Ovary (tissue), 9 donors: ENCODE data around the gene MRNIP. TPM values are rescaled to one million over a fixed set of nuclear protein-coding genes. Genes with fewer than 3 reads are reported as not detected.

Source experiments
- DNase-seq, 5 donors: peaks; one replicate each; pipeline ENCODE4 v3.0.0-alpha.2; 2019 to 2020
- H3K27ac ChIP-seq, 2 donors: fragments of 200-600 bp; one replicate each; pipeline versions ENCODE4 v1.5.1 to v1.8.0; 2019 to 2022
- H3K27me3 ChIP-seq: fragments of 200-600 bp; one replicate; pipeline ENCODE4 v1.8.0; 2022
- H3K36me3 ChIP-seq: fragments of 200-600 bp; sonication (generic); one replicate; pipeline ENCODE4 v1.5.1; 2019
- H3K4me1 ChIP-seq: one replicate; pipeline ENCODE4 v1.8.1; 2013; ENCODE audit warnings: mild to moderate bottlenecking, moderate library complexity; ENCODE audit not compliant: insufficient read depth
- H3K4me3 ChIP-seq: fragments of 200-600 bp; sonication (generic); one replicate; pipeline ENCODE4 v1.5.1; 2017
- H3K9me3 ChIP-seq, 2 donors: fragments of 200-600 bp in 1 of 2; sonication (generic) in 1 of 2; one replicate each; pipeline versions ENCODE4 v1.5.1 to v1.8.1; 2013 to 2019; ENCODE audit warnings: mild to moderate bottlenecking in 1 of 2, moderate library complexity in 1 of 2
- EP300 ChIP-seq: sonication (generic); formaldehyde crosslinking; IDR thresholded peaks from one replicate; pipeline ENCODE4 v1.6.1; 2017; ENCODE audit warnings: antibody characterized with exemption
- POLR2A ChIP-seq: fragments of 450-650 bp; IDR thresholded peaks from one replicate; pipeline ENCODE4 v1.6.1; 2017; ENCODE audit warnings: antibody characterized with exemption, mild to moderate bottlenecking, moderate library complexity
- WGBS, 3 donors: extraction: QIAGEN DNeasy Blood & Tissue Kit in 1 of 3; methylation state at CpG; one replicate each; pipeline versions ENCODE4 v1.1.5 to v1.1.7; 2013 to 2017; 5-methylcytosine and 5-hydroxymethylcytosine counted together
- intact Hi-C, 4 donors: fragments of 100-400 bp; cut with DNase I; formaldehyde crosslinking; loops; one replicate each; pipeline versions ENCODE4 v1.11.0 to v1.15.1; 2022 to 2023
- polyA plus RNA-seq, 2 donors: library from polyadenylated mRNA; stranded (reverse); fragments of 200-250 nt in 1 of 2; fragments of 350-450 nt in 1 of 2; fragmentation: Illumina TruSeq in 1 of 2; extraction: RNeasy Lipid Tissue Mini Kit (QIAGEN cat#74804) in 1 of 2; gene quantifications; one replicate each; pipeline ENCODE4 v1.2.3, GENCODE V29; 2013 to 2014
- total RNA-seq, 7 donors: library from RNA; depleted of rRNA in 2 of 7; stranded (reverse); fragments of >200 nt in 2 of 7; fragmentation: NEBNext Ultra II Directional in 3 of 7; extraction: Animal tissue kit (Norgen Biotek cat#: 25700) in 3 of 7; gene quantifications; one replicate each; pipeline versions ENCODE4 v1.1.0 to v1.2.4, GENCODE V29; 2016 to 2023
- TF ChIP-seq, protein P1 (sequence below), 3 donors: fragments of 450-650 bp in 2 of 3; fragments of 200-600 bp in 1 of 3; IDR thresholded peaks; one replicate each; pipeline versions ENCODE4 v1.5.1 to v1.8.0; 2016 to 2022; ENCODE audit warnings: antibody characterized with exemption in 3 of 3, mild to moderate bottlenecking in 1 of 3
- donor health status: DM: no; HTN: no; CAD: no; lungs with moderate emphysema.
- donor health status: DM: no; HTN: no; CAD: no.
- donor health status: Bipolar disorder and iron deficiency.
- donor health status: DM: yes; HTN: yes; CAD: no.
- donor health status: DM: no; HTN: no; CAD: no.
- donor health status: DM: yes; HTN: yes; CAD: no.

MRNIP gene
- total and polyA plus RNA-seq, 9 donors: 26.9 to 61.1 (median 50.3) TPM

DNA sequence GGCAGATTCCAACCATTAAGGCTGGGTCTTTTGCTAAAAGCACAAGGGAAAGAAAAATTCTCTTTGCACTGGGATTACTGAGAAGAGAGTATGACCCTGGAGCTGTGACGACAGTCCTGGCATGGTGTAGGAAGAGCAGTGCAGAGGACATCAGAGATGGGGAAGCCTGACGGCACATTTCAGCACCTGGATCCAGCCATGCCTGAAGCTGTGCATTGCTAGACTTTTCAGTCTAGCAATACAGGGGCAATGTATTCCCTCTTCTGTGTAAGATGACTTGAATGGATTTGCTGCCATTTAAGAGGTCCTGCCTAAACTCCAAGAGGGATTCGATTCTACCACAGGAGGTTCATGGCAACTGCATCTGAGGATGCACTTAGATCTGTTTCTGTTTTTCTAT, 12.3 kb upstream of the MRNIP start:
- no peaks in the 10 kb centered on the region for H3K9me3 ChIP-seq
- TF ChIP-seq POLR2A (no peak), EP300 (no peak)
- TF ChIP-seq, protein P1, sequence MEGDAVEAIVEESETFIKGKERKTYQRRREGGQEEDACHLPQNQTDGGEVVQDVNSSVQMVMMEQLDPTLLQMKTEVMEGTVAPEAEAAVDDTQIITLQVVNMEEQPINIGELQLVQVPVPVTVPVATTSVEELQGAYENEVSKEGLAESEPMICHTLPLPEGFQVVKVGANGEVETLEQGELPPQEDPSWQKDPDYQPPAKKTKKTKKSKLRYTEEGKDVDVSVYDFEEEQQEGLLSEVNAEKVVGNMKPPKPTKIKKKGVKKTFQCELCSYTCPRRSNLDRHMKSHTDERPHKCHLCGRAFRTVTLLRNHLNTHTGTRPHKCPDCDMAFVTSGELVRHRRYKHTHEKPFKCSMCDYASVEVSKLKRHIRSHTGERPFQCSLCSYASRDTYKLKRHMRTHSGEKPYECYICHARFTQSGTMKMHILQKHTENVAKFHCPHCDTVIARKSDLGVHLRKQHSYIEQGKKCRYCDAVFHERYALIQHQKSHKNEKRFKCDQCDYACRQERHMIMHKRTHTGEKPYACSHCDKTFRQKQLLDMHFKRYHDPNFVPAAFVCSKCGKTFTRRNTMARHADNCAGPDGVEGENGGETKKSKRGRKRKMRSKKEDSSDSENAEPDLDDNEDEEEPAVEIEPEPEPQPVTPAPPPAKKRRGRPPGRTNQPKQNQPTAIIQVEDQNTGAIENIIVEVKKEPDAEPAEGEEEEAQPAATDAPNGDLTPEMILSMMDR (IDR thresholded peaks at IDR 0.05): no peak
- H3K4me3 ChIP-seq: no peak overlapping the region
- DNase-seq: no peak
- no peaks in the 10 kb centered on the region for H3K36me3 ChIP-seq
- no peaks in the 10 kb centered on the region for H3K4me1 ChIP-seq
- intact Hi-C loops: no loop called here
- no peaks in the 10 kb centered on the region for H3K27me3 ChIP-seq
- no peak overlapping the region for H3K27ac ChIP-seq
- 79 to 86% (median 81%) methylated on average over 3 of the region's 3 CpGs for WGBS, 3 donors

DNA sequence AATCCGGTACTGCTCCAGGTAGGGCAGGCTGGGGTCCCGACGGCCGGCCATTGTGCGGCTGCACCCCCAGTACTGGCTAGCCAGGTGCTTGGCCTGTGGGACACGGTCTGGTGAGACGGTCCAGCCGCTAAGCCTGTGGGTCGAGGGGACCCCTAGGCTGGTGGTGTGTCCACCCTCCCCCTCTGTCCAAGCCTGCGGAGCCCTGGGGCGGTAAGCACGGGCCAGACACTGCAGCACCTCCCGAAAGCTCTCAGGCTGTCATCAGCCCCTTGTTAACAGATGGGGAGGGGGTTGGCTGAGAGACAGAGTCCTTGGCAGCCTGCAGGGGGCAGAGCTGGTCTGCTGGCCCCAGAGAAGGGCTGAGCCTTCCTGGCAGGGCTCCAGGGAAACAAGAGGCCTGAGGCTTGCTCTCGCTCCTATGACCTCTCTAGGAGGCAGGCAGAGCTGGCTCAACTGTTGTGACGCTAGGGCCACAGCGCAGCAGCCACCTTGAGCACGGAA, 11.8 kb upstream of the MRNIP start:
- H3K27ac ChIP-seq: no peak overlapping the region
- no peaks in the 10 kb centered on the region for H3K27me3 ChIP-seq
- no peaks in the 10 kb centered on the region for H3K9me3 ChIP-seq
- H3K4me3 ChIP-seq: no peak overlapping the region
- TF ChIP-seq EP300 (no peak), POLR2A (no peak)
- TF ChIP-seq, protein P1 (IDR thresholded peaks at IDR 0.05): peak in 1 of 3 donors; percentile 17
- no peaks in the 10 kb centered on the region for H3K4me1 ChIP-seq
- WGBS, 3 donors: 69 to 78% (median 72%) methylated on average over 14 to 17 of the region's 17 CpGs
- peak; percentile 63 to 83 (median 74) for DNase-seq
- intact Hi-C loops: no loop called here
- H3K36me3 ChIP-seq: no peaks in the 10 kb centered on the region

DNA sequence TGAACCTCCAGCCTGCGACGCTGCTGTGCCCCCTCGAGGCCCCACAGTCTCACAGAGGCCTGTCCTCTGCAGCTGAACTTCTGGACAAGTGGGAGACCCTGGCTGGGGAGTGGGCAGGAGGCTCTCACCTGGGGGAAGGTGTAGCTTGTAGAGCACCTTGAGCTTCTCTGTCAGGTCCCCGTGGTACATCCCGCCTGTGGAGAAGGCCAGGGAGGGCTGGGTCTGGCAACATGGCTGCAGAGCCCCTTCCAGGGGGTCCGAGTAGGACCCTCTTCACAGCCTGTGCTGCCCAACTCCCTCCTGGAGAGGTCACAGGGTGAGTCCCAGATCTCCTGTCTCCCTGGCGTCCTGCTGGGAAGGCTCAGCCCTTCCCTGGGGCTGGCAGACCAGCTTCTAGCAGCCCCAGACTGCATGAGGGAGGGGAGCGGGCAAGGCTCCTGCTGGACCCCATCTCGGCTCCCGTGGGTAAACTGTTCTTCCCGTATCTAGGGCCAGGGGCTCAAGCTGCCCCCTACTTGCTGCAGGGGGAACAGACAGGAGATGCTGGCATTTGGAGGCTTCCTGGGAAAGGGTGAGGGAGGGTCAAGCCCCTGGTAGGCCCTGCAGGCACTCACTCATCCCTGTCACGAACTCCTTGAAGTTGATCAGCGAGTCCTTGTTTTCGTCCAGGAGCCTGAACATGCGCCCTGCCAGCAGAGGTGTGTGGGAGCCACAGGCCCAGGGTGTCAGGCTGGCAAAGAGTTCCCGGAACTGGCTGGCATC, 11.2 kb upstream of the MRNIP start:
- no peaks in the 10 kb centered on the region for H3K36me3 ChIP-seq
- H3K4me1 ChIP-seq: no peaks in the 10 kb centered on the region
- TF ChIP-seq EP300 (no peak), POLR2A (no peak)
- TF ChIP-seq, protein P1 (IDR thresholded peaks at IDR 0.05): no peak
- WGBS, 3 donors: 85 to 87% (median 85%) methylated on average over 15 to 16 of the region's 16 CpGs
- H3K27me3 ChIP-seq: no peaks in the 10 kb centered on the region
- H3K4me3 ChIP-seq: no peak overlapping the region
- intact Hi-C loops: no loop called here
- H3K9me3 ChIP-seq: no peaks in the 10 kb centered on the region
- no peak overlapping the region for H3K27ac ChIP-seq
- DNase-seq: no peak

DNA sequence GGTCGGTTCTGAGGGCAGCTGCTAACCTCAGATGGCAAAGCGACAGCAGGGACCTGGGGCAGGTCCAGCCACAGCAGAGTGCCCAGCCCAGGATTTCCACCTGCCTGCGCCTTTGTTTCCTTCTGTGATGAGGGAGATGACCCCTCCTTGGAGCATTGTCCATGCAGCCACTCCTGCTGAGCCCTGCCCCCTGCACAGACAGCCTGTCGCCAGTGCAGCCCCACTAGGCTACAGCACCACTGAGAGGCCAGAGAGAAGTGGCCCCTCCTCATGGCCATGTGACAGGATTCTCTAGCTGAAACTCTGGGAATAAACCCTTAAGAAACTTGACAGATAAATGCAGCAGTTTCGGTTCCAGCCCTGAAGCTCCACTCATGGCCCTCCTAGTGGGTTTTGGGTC, 10.5 kb upstream of the MRNIP start:
- WGBS, 3 donors: 69 to 97% (median 88%) methylated on average over 3 to 5 of the region's 5 CpGs
- no peaks in the 10 kb centered on the region for H3K9me3 ChIP-seq
- no peak overlapping the region for H3K4me3 ChIP-seq
- no peaks in the 10 kb centered on the region for H3K4me1 ChIP-seq
- H3K27me3 ChIP-seq: no peaks in the 10 kb centered on the region
- intact Hi-C loops: no loop called here
- no peak overlapping the region for H3K27ac ChIP-seq
- H3K36me3 ChIP-seq: no peaks in the 10 kb centered on the region
- DNase-seq: no peak
- TF ChIP-seq POLR2A (no peak), EP300 (no peak)
- TF ChIP-seq, protein P1 (IDR thresholded peaks at IDR 0.05): no peak
